Peyer's patch (tissue), 4 donors: Measurements from ENCODE around the gene SUGCT.
A peak's percentile ranks its signal among the peaks of the same experiment; 100 is the strongest.

Source experiments
- CTCF ChIP-seq, 6 experiments: fragments of 450-650 bp in 4 of 6; fragments of 200-600 bp in 2 of 6; sonication (generic) in 1 of 6; IDR thresholded peaks; one replicate each; pipeline ENCODE4 v1.5.1; 2017 to 2019; ENCODE audit warnings: antibody characterized with exemption in 6 of 6, mild to moderate bottlenecking in 3 of 6, moderate library complexity in 1 of 6
- POLR2A ChIP-seq, 2 donors: fragments of 450-650 bp; IDR thresholded peaks; one replicate each; pipeline ENCODE4 v1.5.1; 2017; ENCODE audit warnings: antibody characterized with exemption in 2 of 2, mild to moderate bottlenecking in 2 of 2, moderate library complexity in 2 of 2

GRCh38 chr7:40232242-40232893, 97.6 kb downstream of the SUGCT start:
- peak in 5 of 6 experiments; percentile 7 to 71 (median 68) for TF ChIP-seq CTCF (IDR thresholded peaks at IDR 0.05)
- no peak for TF ChIP-seq POLR2A (IDR thresholded peaks at IDR 0.05)
